LNCAP (cell line): Measurements from ENCODE around the gene CFAP68.
A peak's percentile ranks its signal among the peaks of the same experiment; 100 is the strongest.

Experiments
- CTCF ChIP-seq: fragments of 450-650 bp; IDR thresholded peaks from 2 replicates; pipeline ENCODE4 v1.5.1; 2017; ENCODE audit warnings: mild to moderate bottlenecking

Gene CFAP68

GRCh38 chr11:111849631-111850030 lies 29.7 kb upstream of the CFAP68 start:
- TF ChIP-seq CTCF: no peak

DNA sequence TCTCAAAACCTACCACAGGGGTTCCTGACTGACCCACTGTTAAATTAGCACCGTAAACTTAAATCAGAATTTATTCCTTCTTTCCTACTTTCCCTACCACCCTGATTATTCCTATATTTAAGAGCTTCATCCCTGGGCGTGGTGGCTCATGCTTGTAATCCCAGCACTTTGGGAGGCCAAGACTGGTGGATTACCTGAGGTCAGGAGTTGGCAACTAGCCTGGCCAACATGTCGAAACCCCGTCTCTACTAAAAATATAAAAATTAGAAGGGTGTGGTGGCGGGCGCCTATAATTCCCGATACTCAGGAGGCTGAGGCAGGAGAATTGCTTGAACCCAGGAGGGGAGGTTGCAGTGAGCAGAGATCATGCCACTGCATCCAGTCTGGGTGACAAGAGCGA lies 28.3 kb upstream of the CFAP68 start:
- no peak for TF ChIP-seq CTCF

GRCh38 chr11:111851636-111852035 lies 27.7 kb upstream of the CFAP68 start:
- TF ChIP-seq CTCF: peak; percentile 75

- TF ChIP-seq CTCF: no peak
These were observed 27.2 kb upstream of the CFAP68 start for GRCh38 chr11:111852103-111852502.

GRCh38 chr11:111855506-111855905 lies 23.8 kb upstream of the CFAP68 start:
- TF ChIP-seq CTCF: no peak

DNA sequence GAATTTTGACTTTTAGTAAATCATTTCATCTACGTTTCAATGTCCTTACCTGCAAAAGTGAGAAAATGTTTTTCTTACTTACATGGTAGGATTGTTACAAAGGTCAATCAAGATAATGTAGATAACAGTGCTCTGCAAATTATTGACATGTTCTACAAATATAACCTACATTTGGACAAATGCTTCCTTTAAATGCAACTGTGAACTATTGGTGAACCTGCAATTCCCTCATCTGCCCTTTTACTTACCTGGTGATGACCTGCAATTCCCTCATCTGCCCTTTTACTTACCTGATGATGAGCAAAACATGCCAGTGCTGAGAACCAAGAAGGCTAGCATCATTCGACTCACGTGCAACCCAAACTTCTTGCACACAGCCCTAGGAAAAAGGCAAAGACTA lies 19.1 kb upstream of the CFAP68 start:
- TF ChIP-seq CTCF: no peak

GRCh38 chr11:111870113-111870512 lies 9.2 kb upstream of the CFAP68 start:
- no peak for TF ChIP-seq CTCF

DNA sequence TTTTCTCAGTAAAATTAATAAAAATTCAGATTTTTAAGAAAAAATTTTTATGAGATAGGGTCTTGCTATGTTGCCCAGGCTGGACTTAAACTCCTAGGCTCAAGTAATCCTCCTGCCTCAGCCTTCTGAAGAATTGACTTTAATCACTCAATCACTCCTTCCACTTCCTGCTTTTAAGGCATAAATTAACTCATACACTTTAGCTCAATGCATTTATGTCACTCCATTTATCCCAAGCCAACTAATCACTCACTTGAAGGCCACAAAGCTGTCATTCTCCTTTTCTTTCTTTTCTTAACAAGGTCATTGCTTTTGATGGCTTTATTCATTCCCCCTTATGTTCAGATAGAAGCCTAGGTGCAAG lies 8.8 kb upstream of the CFAP68 start:
- no peak for TF ChIP-seq CTCF
